Measurements from ENCODE around the gene C11orf65.
"Not testable (repeated sequence)": the region's sequence is repeated elsewhere in the genome, so short reads cannot be mapped to it uniquely, and the experiment has no call there.

C11orf65 gene

GRCh38 chr11:108441445-108441844 lies 25.9 kb downstream of the C11orf65 start:
- H3K9ac ChIP-seq (ENCODE audit: low read length); H3K14ac ChIP-seq (ENCODE audit: low read length in 2 of 2); H3K23ac ChIP-seq (ENCODE audit: low read length in 2 of 2); H2BK15ac ChIP-seq (ENCODE audit: low read depth, poor library complexity, severe bottlenecking); H2BK5ac ChIP-seq (ENCODE audit: low read depth, low read length, poor library complexity, severe bottlenecking); H3K36me3 ChIP-seq (ENCODE audit: control insufficient read depth in 1 of 2, insufficient read depth in 2 of 2, low read depth in 1 of 2, low read length in 2 of 2); H3K27me3 ChIP-seq (ENCODE audit: control insufficient read depth in 1 of 2, insufficient read depth in 1 of 2, low read length in 2 of 2); H3K4me1 ChIP-seq (ENCODE audit: control insufficient read depth, insufficient read depth, low read depth, low read length); H3K4ac ChIP-seq (ENCODE audit: low read depth in 1 of 2, low read length in 2 of 2); H3K9me3 ChIP-seq (ENCODE audit: control insufficient read depth, low read length); H2AK5ac ChIP-seq (ENCODE audit: low read length, severe bottlenecking); DNase-seq; H4K8ac ChIP-seq (ENCODE audit: low read length); H3K79me1 ChIP-seq (replicated peaks; ENCODE audit: low read length, poor library complexity, severe bottlenecking); H2AFZ ChIP-seq (ENCODE audit: low read depth, low read length); H3K4me3 ChIP-seq (ENCODE audit: insufficient read depth in 1 of 2, low read depth in 1 of 2, low read length in 2 of 2); H4K91ac ChIP-seq (ENCODE audit: low read length); H2BK12ac ChIP-seq (ENCODE audit: low read length in 2 of 2); H3K4me2 ChIP-seq (ENCODE audit: low read length, poor library complexity, severe bottlenecking); H3K27ac ChIP-seq (ENCODE audit: low read length, poor library complexity, severe bottlenecking); H2BK120ac ChIP-seq (ENCODE audit: low read depth, low read length); H3K18ac ChIP-seq (ENCODE audit: low read depth in 1 of 2, low read length in 2 of 2): not testable (repeated sequence)
- 96% methylated on average over 4 of the region's 4 CpGs for WGBS

- Histone ChIP-seq H2AK5ac (ENCODE audit: low read length, severe bottlenecking) (no peak overlapping the region), H3K14ac (ENCODE audit: low read length in 2 of 2) (no peak overlapping the region), H3K4me3 (ENCODE audit: insufficient read depth in 1 of 2, low read depth in 1 of 2, low read length in 2 of 2) (no peak overlapping the region), H3K9me3 (ENCODE audit: control insufficient read depth, low read length) (peaks cover 12% of the 10 kb centered on the region), H2BK15ac (ENCODE audit: low read depth, poor library complexity, severe bottlenecking) (no peak overlapping the region), H3K18ac (ENCODE audit: low read depth in 1 of 2, low read length in 2 of 2) (no peak overlapping the region), H3K4me1 (ENCODE audit: control insufficient read depth, insufficient read depth, low read depth, low read length) (no peaks in the 10 kb centered on the region), H3K36me3 (ENCODE audit: control insufficient read depth in 1 of 2, insufficient read depth in 2 of 2, low read depth in 1 of 2, low read length in 2 of 2) (no peaks in the 10 kb centered on the region), H2AFZ (ENCODE audit: low read depth, low read length) (no peak overlapping the region), H3K27ac (ENCODE audit: low read length, poor library complexity, severe bottlenecking) (no peak overlapping the region), H2BK5ac (ENCODE audit: low read depth, low read length, poor library complexity, severe bottlenecking) (no peak overlapping the region), H3K4me2 (ENCODE audit: low read length, poor library complexity, severe bottlenecking) (no peak overlapping the region), H3K4ac (ENCODE audit: low read depth in 1 of 2, low read length in 2 of 2) (no peak overlapping the region), H2BK120ac (ENCODE audit: low read depth, low read length) (no peak overlapping the region), H4K8ac (ENCODE audit: low read length) (no peak overlapping the region), H3K23ac (ENCODE audit: low read length in 2 of 2) (no peak overlapping the region), H3K9ac (ENCODE audit: low read length) (no peak overlapping the region), H3K79me1 (replicated peaks; ENCODE audit: low read length, poor library complexity, severe bottlenecking) (no peaks in the 10 kb centered on the region), H2BK12ac (ENCODE audit: low read length in 2 of 2) (no peak overlapping the region), H4K91ac (ENCODE audit: low read length) (no peak overlapping the region), H3K27me3 (ENCODE audit: control insufficient read depth in 1 of 2, insufficient read depth in 1 of 2, low read length in 2 of 2) (no peaks in the 10 kb centered on the region)
- no CpG with 5 or more reads among the region's 2 CpGs for WGBS
- DNase-seq, result peak; percentile 1
Measured at GRCh38 chr11:108436594-108436993, 30.7 kb downstream of the C11orf65 start.

GRCh38 chr11:108435066-108435465 lies 32.3 kb downstream of the C11orf65 start:
- H4K91ac ChIP-seq (ENCODE audit: low read length), result no peak overlapping the region
- no peak overlapping the region for H2BK15ac ChIP-seq (ENCODE audit: low read depth, poor library complexity, severe bottlenecking)
- no peak overlapping the region for H2BK5ac ChIP-seq (ENCODE audit: low read depth, low read length, poor library complexity, severe bottlenecking)
- H3K14ac ChIP-seq (ENCODE audit: low read length in 2 of 2), result no peak overlapping the region
- no peaks in the 10 kb centered on the region for H3K79me1 ChIP-seq (replicated peaks; ENCODE audit: low read length, poor library complexity, severe bottlenecking)
- no peaks in the 10 kb centered on the region for H3K27me3 ChIP-seq (ENCODE audit: control insufficient read depth in 1 of 2, insufficient read depth in 1 of 2, low read length in 2 of 2)
- 100% methylated on average over 1 of the region's 1 CpG for WGBS
- H2BK120ac ChIP-seq (ENCODE audit: low read depth, low read length), result no peak overlapping the region
- no peak overlapping the region for H3K9ac ChIP-seq (ENCODE audit: low read length)
- no peak overlapping the region for H2AFZ ChIP-seq (ENCODE audit: low read depth, low read length)
- no peak overlapping the region for H3K18ac ChIP-seq (ENCODE audit: low read depth in 1 of 2, low read length in 2 of 2)
- no peak overlapping the region for H3K27ac ChIP-seq (ENCODE audit: low read length, poor library complexity, severe bottlenecking)
- no peak overlapping the region for H2BK12ac ChIP-seq (ENCODE audit: low read length in 2 of 2)
- H3K4ac ChIP-seq (ENCODE audit: low read depth in 1 of 2, low read length in 2 of 2), result no peak overlapping the region
- H3K36me3 ChIP-seq (ENCODE audit: control insufficient read depth in 1 of 2, insufficient read depth in 2 of 2, low read depth in 1 of 2, low read length in 2 of 2), result no peaks in the 10 kb centered on the region
- no peak overlapping the region for H3K23ac ChIP-seq (ENCODE audit: low read length in 2 of 2)
- H3K4me2 ChIP-seq (ENCODE audit: low read length, poor library complexity, severe bottlenecking), result no peak overlapping the region
- H3K4me3 ChIP-seq (ENCODE audit: insufficient read depth in 1 of 2, low read depth in 1 of 2, low read length in 2 of 2), result no peak overlapping the region
- no peak overlapping the region for H2AK5ac ChIP-seq (ENCODE audit: low read length, severe bottlenecking)
- H4K8ac ChIP-seq (ENCODE audit: low read length), result no peak overlapping the region
- H3K4me1 ChIP-seq (ENCODE audit: control insufficient read depth, insufficient read depth, low read depth, low read length), result no peaks in the 10 kb centered on the region
- no peak for DNase-seq
- peaks cover 12% of the 10 kb centered on the region for H3K9me3 ChIP-seq (ENCODE audit: control insufficient read depth, low read length)

GRCh38 chr11:108432783-108433182 lies 34.5 kb downstream of the C11orf65 start:
- Histone ChIP-seq H2BK12ac (ENCODE audit: low read length in 2 of 2) (no peak overlapping the region), H3K18ac (ENCODE audit: low read depth in 1 of 2, low read length in 2 of 2) (no peak overlapping the region), H3K23ac (ENCODE audit: low read length in 2 of 2) (no peak overlapping the region), H2AFZ (ENCODE audit: low read depth, low read length) (no peak overlapping the region), H3K9ac (ENCODE audit: low read length) (no peak overlapping the region), H3K27ac (ENCODE audit: low read length, poor library complexity, severe bottlenecking) (no peak overlapping the region), H4K91ac (ENCODE audit: low read length) (no peak overlapping the region), H3K4me3 (ENCODE audit: insufficient read depth in 1 of 2, low read depth in 1 of 2, low read length in 2 of 2) (no peak overlapping the region), H2BK5ac (ENCODE audit: low read depth, low read length, poor library complexity, severe bottlenecking) (no peak overlapping the region), H3K4me2 (ENCODE audit: low read length, poor library complexity, severe bottlenecking) (no peak overlapping the region), H3K14ac (ENCODE audit: low read length in 2 of 2) (no peak overlapping the region), H3K36me3 (ENCODE audit: control insufficient read depth in 1 of 2, insufficient read depth in 2 of 2, low read depth in 1 of 2, low read length in 2 of 2) (no peaks in the 10 kb centered on the region), H2BK120ac (ENCODE audit: low read depth, low read length) (no peak overlapping the region), H3K79me1 (replicated peaks; ENCODE audit: low read length, poor library complexity, severe bottlenecking) (no peaks in the 10 kb centered on the region), H3K4me1 (ENCODE audit: control insufficient read depth, insufficient read depth, low read depth, low read length) (no peaks in the 10 kb centered on the region), H2AK5ac (ENCODE audit: low read length, severe bottlenecking) (no peak overlapping the region), H3K4ac (ENCODE audit: low read depth in 1 of 2, low read length in 2 of 2) (no peak overlapping the region), H2BK15ac (ENCODE audit: low read depth, poor library complexity, severe bottlenecking) (no peak overlapping the region), H3K9me3 (ENCODE audit: control insufficient read depth, low read length) (peaks cover 12% of the 10 kb centered on the region), H3K27me3 (ENCODE audit: control insufficient read depth in 1 of 2, insufficient read depth in 1 of 2, low read length in 2 of 2) (no peaks in the 10 kb centered on the region), H4K8ac (ENCODE audit: low read length) (no peak overlapping the region)
- peak; percentile 49 for DNase-seq

Measured in mesenchymal stem cell (in vitro differentiated cells and primary cell).